IgD-negative memory B cell (primary cell): ENCODE results near the gene SORD. TPM values are rescaled to one million over a fixed set of nuclear protein-coding genes. Genes with fewer than 3 reads are reported as not detected.
"Not testable (repeated sequence)": the region's sequence is repeated elsewhere in the genome, so short reads cannot be mapped to it uniquely, and the experiment has no call there.

Experiments
- H3K27ac Mint-ChIP-seq, 3 donors: one replicate each; pipeline ENCODE4 v1.8.0; 2020 to 2022; ENCODE audit warnings: mild to moderate bottlenecking in 3 of 3, mixed read lengths in 3 of 3, moderate library complexity in 1 of 3
- H3K27me3 Mint-ChIP-seq: one replicate; pipeline ENCODE4 v1.8.0; 2021; ENCODE audit warnings: mixed read lengths
- H3K36me3 Mint-ChIP-seq: one replicate; pipeline ENCODE4 v1.8.0; 2020; ENCODE audit warnings: mild to moderate bottlenecking, mixed read lengths
- H3K4me1 Mint-ChIP-seq, 3 donors: one replicate each; pipeline ENCODE4 v1.8.0; 2020 to 2022; ENCODE audit warnings: mixed read lengths in 3 of 3, mild to moderate bottlenecking in 1 of 3
- H3K4me3 Mint-ChIP-seq, 4 donors: one replicate each; pipeline ENCODE4 v1.8.0; 2020 to 2022; ENCODE audit warnings: mild to moderate bottlenecking in 4 of 4, mixed read lengths in 4 of 4, moderate library complexity in 3 of 4
- H3K9me3 Mint-ChIP-seq, 3 donors: one replicate each; pipeline ENCODE4 v1.8.0; 2020 to 2021; ENCODE audit warnings: mixed read lengths in 3 of 3, mild to moderate bottlenecking in 1 of 3
- polyA plus RNA-seq: library from polyadenylated mRNA; unstranded; fragments of 300-500 nt; fragmentation: Illumina TruSeq; gene quantifications from one replicate; pipeline ENCODE4 v1.2.3, GENCODE V29; 2021

Gene SORD
- polyA plus RNA-seq, 1 donor from 2014 or later, result 20.3 TPM

- Mint-ChIP-seq H3K27me3 (peaks cover 12% of the 10 kb centered on the region), H3K27ac (no peak overlapping the region), H3K36me3 (no peaks in the 10 kb centered on the region), H3K9me3 (peaks cover 6 to 14% (median 8%) of the 10 kb centered on the region in 3 donors), H3K4me3 (no peak overlapping the region), H3K4me1 (no peaks in the 10 kb centered on the region)
Measured at GRCh38 chr15:45009046-45009445, 13.9 kb upstream of the SORD start.

- H3K27me3 Mint-ChIP-seq, result peaks cover 24% of the 10 kb centered on the region
- H3K4me3 Mint-ChIP-seq, H3K9me3 Mint-ChIP-seq, H3K27ac Mint-ChIP-seq, H3K36me3 Mint-ChIP-seq, H3K4me1 Mint-ChIP-seq: not testable (repeated sequence)
Measured at GRCh38 chr15:45015114-45015513, 7.9 kb upstream of the SORD start.

- Mint-ChIP-seq H3K27me3 (peaks cover 13% of the 10 kb centered on the region), H3K4me1 (peaks cover 10 to 15% (median 13%) of the 10 kb centered on the region in 3 donors), H3K4me3 (peak overlapping the region in 1 of 4 donors; percentile 85)
- H3K27ac Mint-ChIP-seq, H3K9me3 Mint-ChIP-seq, H3K36me3 Mint-ChIP-seq: not testable (repeated sequence)
Measured at GRCh38 chr15:45020222-45020900, 2.6 kb upstream of the SORD start.

- not testable (repeated sequence) for H3K9me3 Mint-ChIP-seq, H3K27ac Mint-ChIP-seq
Measured at GRCh38 chr15:45020901-45021259, 2.1 kb upstream of the SORD start.

GRCh38 chr15:45021348-45021747 lies 1.6 kb upstream of the SORD start:
- Mint-ChIP-seq H3K27ac (no peak overlapping the region), H3K4me3 (peak overlapping the region; percentile 67 to 90 (median 82)), H3K9me3 (no peaks in the 10 kb centered on the region), H3K27me3 (peaks cover 13% of the 10 kb centered on the region), H3K4me1 (peaks cover 13 to 15% (median 15%) of the 10 kb centered on the region in 3 donors), H3K36me3 (no peaks in the 10 kb centered on the region)

More at GRCh38 chr15:45020901-45021259, 2.1 kb upstream of the SORD start:
- peak overlapping the region in 2 of 4 donors; percentile 85 to 90 for H3K4me3 Mint-ChIP-seq
- H3K27me3 Mint-ChIP-seq, result peaks cover 13% of the 10 kb centered on the region
- peaks cover 13 to 15% (median 13%) of the 10 kb centered on the region in 3 donors for H3K4me1 Mint-ChIP-seq
- not testable (repeated sequence) for H3K36me3 Mint-ChIP-seq

GRCh38 chr15:45023659-45024225 lies 747 bp downstream of the SORD start:
- H3K9me3 Mint-ChIP-seq, result no peaks in the 10 kb centered on the region
- peaks cover 13 to 15% (median 15%) of the 10 kb centered on the region in 3 donors for H3K4me1 Mint-ChIP-seq
- peak overlapping the region; percentile 85 to 97 (median 92) for H3K4me3 Mint-ChIP-seq
- H3K27ac Mint-ChIP-seq, result peak overlapping the region in 2 of 3 donors; percentile 35 to 86
- H3K36me3 Mint-ChIP-seq, result no peaks in the 10 kb centered on the region
- peaks cover 6% of the 10 kb centered on the region for H3K27me3 Mint-ChIP-seq

- not testable (repeated sequence) for H3K27ac Mint-ChIP-seq, H3K9me3 Mint-ChIP-seq, H3K27me3 Mint-ChIP-seq, H3K36me3 Mint-ChIP-seq
- Mint-ChIP-seq H3K4me1 (peaks cover 13 to 15% (median 15%) of the 10 kb centered on the region in 3 donors), H3K4me3 (peak overlapping the region in 2 of 4 donors; percentile 22 to 85)
Measured at GRCh38 chr15:45024649-45025048, 1.7 kb downstream of the SORD start.

- Mint-ChIP-seq H3K4me3 (peak overlapping the region in 1 of 4 donors; percentile 60), H3K4me1 (peaks cover 13 to 15% (median 15%) of the 10 kb centered on the region in 3 donors)
- not testable (repeated sequence) for H3K36me3 Mint-ChIP-seq, H3K27me3 Mint-ChIP-seq, H3K9me3 Mint-ChIP-seq, H3K27ac Mint-ChIP-seq
Measured at GRCh38 chr15:45025627-45026026, 2.6 kb downstream of the SORD start.

- H3K27me3 Mint-ChIP-seq, result no peaks in the 10 kb centered on the region
- no peaks in the 10 kb centered on the region for H3K9me3 Mint-ChIP-seq
- peaks cover 7% of the 10 kb centered on the region for H3K36me3 Mint-ChIP-seq
- no peak overlapping the region for H3K4me3 Mint-ChIP-seq
- no peak overlapping the region for H3K27ac Mint-ChIP-seq
- H3K4me1 Mint-ChIP-seq, result peaks cover 13 to 15% (median 15%) of the 10 kb centered on the region in 3 donors
Measured at GRCh38 chr15:45026651-45027190, 3.7 kb downstream of the SORD start.

- H3K9me3 Mint-ChIP-seq, result no peaks in the 10 kb centered on the region
- no peak overlapping the region for H3K4me3 Mint-ChIP-seq
- H3K36me3 Mint-ChIP-seq, result peaks cover 7% of the 10 kb centered on the region
- no peak overlapping the region for H3K27ac Mint-ChIP-seq
- H3K4me1 Mint-ChIP-seq, result peaks cover 13 to 15% (median 15%) of the 10 kb centered on the region in 3 donors
- H3K27me3 Mint-ChIP-seq, result no peaks in the 10 kb centered on the region
Measured at GRCh38 chr15:45027220-45027619, 4.2 kb downstream of the SORD start.

- no peaks in the 10 kb centered on the region for H3K9me3 Mint-ChIP-seq
- H3K27ac Mint-ChIP-seq, result no peak overlapping the region
- H3K4me3 Mint-ChIP-seq, result peak overlapping the region in 1 of 4 donors; percentile 3
- peaks cover 0 to 2% (median 0%) of the 10 kb centered on the region in 3 donors for H3K4me1 Mint-ChIP-seq
- H3K36me3 Mint-ChIP-seq, result peaks cover 7% of the 10 kb centered on the region
- no peaks in the 10 kb centered on the region for H3K27me3 Mint-ChIP-seq
Measured at GRCh38 chr15:45030743-45031142, 7.7 kb downstream of the SORD start.

- H3K27ac Mint-ChIP-seq, H3K36me3 Mint-ChIP-seq, H3K27me3 Mint-ChIP-seq, H3K4me1 Mint-ChIP-seq, H3K4me3 Mint-ChIP-seq, H3K9me3 Mint-ChIP-seq: not testable (repeated sequence)
Measured at GRCh38 chr15:45031522-45032028, 8.6 kb downstream of the SORD start.

- Mint-ChIP-seq H3K4me1 (peaks cover 9 to 12% (median 9%) of the 10 kb centered on the region in 3 donors), H3K36me3 (peaks cover 10% of the 10 kb centered on the region)
- not testable (repeated sequence) for H3K4me3 Mint-ChIP-seq, H3K27ac Mint-ChIP-seq, H3K27me3 Mint-ChIP-seq, H3K9me3 Mint-ChIP-seq
Measured at GRCh38 chr15:45032501-45032900, 9.5 kb downstream of the SORD start.

- H3K27me3 Mint-ChIP-seq, H3K4me3 Mint-ChIP-seq: not testable (repeated sequence)
Measured at GRCh38 chr15:45034087-45034486, 11.1 kb downstream of the SORD start.

GRCh38 chr15:45034600-45035375 lies 11.8 kb downstream of the SORD start:
- H3K27ac Mint-ChIP-seq, H3K36me3 Mint-ChIP-seq, H3K27me3 Mint-ChIP-seq, H3K9me3 Mint-ChIP-seq, H3K4me3 Mint-ChIP-seq: not testable (repeated sequence)
- peaks cover 12 to 16% (median 15%) of the 10 kb centered on the region in 3 donors for H3K4me1 Mint-ChIP-seq

More at GRCh38 chr15:45034087-45034486, 11.1 kb downstream of the SORD start:
- Mint-ChIP-seq H3K36me3 (peaks cover 10% of the 10 kb centered on the region), H3K4me1 (peaks cover 12 to 16% (median 15%) of the 10 kb centered on the region in 3 donors)
- H3K27ac Mint-ChIP-seq, H3K9me3 Mint-ChIP-seq: not testable (repeated sequence)
